Ovary (tissue), 3 donors: ENCODE measurements around the gene PTPN14.

Experiments
- POLR2A ChIP-seq: fragments of 450-650 bp; IDR thresholded peaks from one replicate; pipeline ENCODE4 v1.6.1; 2017; ENCODE audit warnings: antibody characterized with exemption, mild to moderate bottlenecking, moderate library complexity
- TF ChIP-seq, protein P1 (sequence below), 3 donors: fragments of 450-650 bp in 2 of 3; fragments of 200-600 bp in 1 of 3; IDR thresholded peaks; one replicate each; pipeline versions ENCODE4 v1.5.1 to v1.8.0; 2016 to 2022; ENCODE audit warnings: antibody characterized with exemption in 3 of 3, mild to moderate bottlenecking in 1 of 3
- donor health status: DM: no; HTN: no; CAD: no.

DNA sequence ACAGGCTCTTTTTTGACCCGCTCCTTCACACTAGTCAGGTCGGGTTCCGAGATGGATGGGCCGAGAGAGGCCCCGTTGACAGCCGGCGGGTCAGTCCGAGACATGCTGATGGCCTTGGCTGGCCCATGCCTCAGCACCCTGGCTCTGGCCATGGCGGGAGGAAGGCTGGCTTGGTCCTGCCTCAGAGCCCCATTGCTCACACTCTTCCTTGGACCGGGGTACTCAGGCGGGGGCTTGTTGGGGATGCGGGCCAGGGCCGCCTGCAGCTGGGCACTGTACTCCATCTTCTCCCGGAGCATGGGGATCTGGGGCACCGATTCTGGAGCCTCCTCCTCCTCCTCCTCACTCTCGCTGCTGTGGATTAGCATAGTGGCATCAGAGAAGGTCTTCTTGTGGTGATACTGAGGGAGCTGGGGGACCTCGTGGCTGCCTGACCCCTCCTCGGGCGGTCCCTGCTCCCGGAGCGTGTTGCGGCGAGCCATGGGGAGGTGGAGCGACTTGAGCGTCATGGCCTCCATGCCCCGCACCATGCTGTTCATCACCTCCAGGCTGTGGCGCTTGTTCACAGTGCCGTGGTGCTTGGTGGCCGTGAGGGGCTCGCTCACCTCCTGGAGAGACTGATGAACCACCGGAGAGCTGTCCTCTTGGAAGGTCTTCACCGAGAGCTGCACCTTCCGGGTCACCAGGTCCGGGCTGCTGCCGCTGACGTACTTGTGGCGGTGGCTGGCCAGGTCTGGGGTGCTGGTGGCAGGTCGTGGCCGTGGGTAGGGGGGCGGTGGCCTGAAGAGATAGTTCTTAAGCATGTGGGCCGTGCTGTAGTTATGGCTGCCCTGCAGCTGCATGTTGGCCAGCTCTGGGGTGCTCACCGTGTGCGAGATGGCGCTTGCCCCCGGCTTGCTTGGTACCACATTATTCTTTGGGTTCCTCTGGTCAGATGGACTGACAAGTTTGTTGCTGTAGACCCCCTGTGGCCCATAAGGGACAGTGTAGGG, 167.7 kb downstream of the PTPN14 start:
- TF ChIP-seq, protein P1, sequence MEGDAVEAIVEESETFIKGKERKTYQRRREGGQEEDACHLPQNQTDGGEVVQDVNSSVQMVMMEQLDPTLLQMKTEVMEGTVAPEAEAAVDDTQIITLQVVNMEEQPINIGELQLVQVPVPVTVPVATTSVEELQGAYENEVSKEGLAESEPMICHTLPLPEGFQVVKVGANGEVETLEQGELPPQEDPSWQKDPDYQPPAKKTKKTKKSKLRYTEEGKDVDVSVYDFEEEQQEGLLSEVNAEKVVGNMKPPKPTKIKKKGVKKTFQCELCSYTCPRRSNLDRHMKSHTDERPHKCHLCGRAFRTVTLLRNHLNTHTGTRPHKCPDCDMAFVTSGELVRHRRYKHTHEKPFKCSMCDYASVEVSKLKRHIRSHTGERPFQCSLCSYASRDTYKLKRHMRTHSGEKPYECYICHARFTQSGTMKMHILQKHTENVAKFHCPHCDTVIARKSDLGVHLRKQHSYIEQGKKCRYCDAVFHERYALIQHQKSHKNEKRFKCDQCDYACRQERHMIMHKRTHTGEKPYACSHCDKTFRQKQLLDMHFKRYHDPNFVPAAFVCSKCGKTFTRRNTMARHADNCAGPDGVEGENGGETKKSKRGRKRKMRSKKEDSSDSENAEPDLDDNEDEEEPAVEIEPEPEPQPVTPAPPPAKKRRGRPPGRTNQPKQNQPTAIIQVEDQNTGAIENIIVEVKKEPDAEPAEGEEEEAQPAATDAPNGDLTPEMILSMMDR (IDR thresholded peaks at IDR 0.05), result no peak
- TF ChIP-seq POLR2A, result no peak
